C4-2B (cell line): ENCODE results near the gene MAZ.

Source experiments
- ZFX ChIP-seq: fragments of 450-650 bp; IDR thresholded peaks from 2 replicates; pipeline ENCODE4 v1.6.1; 2017
- TF ChIP-seq, protein P1 (sequence below): fragments of 450-650 bp; conservative IDR thresholded peaks from 2 replicates; pipeline ENCODE4 v1.5.1; 2017; ENCODE audit warnings: mild to moderate bottlenecking

GRCh38 chr16:29790183-29790948, 16.0 kb upstream of the MAZ start, which contains the start of gene KIF22:
- TF ChIP-seq, protein P1, sequence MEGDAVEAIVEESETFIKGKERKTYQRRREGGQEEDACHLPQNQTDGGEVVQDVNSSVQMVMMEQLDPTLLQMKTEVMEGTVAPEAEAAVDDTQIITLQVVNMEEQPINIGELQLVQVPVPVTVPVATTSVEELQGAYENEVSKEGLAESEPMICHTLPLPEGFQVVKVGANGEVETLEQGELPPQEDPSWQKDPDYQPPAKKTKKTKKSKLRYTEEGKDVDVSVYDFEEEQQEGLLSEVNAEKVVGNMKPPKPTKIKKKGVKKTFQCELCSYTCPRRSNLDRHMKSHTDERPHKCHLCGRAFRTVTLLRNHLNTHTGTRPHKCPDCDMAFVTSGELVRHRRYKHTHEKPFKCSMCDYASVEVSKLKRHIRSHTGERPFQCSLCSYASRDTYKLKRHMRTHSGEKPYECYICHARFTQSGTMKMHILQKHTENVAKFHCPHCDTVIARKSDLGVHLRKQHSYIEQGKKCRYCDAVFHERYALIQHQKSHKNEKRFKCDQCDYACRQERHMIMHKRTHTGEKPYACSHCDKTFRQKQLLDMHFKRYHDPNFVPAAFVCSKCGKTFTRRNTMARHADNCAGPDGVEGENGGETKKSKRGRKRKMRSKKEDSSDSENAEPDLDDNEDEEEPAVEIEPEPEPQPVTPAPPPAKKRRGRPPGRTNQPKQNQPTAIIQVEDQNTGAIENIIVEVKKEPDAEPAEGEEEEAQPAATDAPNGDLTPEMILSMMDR, result peak; percentile 90
- peak; percentile 43; the same call in 1 of the 2 replicates for TF ChIP-seq ZFX
